ENCODE results near the gene TRAPPC12.

TRAPPC12 gene

DNA sequence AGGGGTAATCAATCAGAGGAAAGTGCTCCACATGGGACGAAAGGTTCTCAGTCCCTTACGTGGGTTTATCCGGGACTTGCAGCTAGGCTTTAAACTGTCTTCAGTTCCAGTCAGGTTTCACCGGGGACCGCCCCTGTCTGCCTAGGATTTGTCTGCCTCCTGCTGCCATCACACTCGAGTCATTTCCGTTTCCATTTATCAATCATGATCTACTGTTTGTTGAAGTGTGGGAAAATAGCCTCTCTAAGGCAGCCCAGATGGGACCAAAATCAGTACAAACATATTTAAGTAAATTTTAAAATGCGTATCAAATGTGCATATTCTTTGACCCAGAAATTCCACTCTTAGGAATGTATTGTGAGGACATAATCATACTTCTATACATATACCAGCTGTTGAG lies 10.5 kb downstream of the TRAPPC12 start:
- H3K27ac ChIP-seq (ENCODE audit: low read length), result no peak overlapping the region
- no peaks in the 10 kb centered on the region for H4K20me1 ChIP-seq (ENCODE audit: insufficient read depth, low read length)
- H2AFZ ChIP-seq (ENCODE audit: low read depth, low read length), result no peak overlapping the region
- no peaks in the 10 kb centered on the region for H3K27me3 ChIP-seq (ENCODE audit: insufficient read depth, low read length, poor library complexity)
- peaks cover 11% of the 10 kb centered on the region for H3K9me3 ChIP-seq (ENCODE audit: insufficient read depth, low read length, severe bottlenecking)
- H3K4me2 ChIP-seq (ENCODE audit: insufficient read depth, low read length), result no peak overlapping the region
- ATAC-seq (ENCODE audit: insufficient read depth, low read depth) (no peak), DNase-seq (no peak)
- H3K36me3 ChIP-seq (ENCODE audit: insufficient read depth, low read length), result peaks cover 70% of the 10 kb centered on the region
- H3K4me3 ChIP-seq (ENCODE audit: low read depth in 1 of 2, low read length in 2 of 2), result no peak overlapping the region
- H3K9ac ChIP-seq (ENCODE audit: low read depth, low read length), result no peak overlapping the region
- TF ChIP-seq EZH2 (IDR thresholded peaks at IDR 0.05; ENCODE audit: borderline replicate concordance, low read depth, low read length, severe bottlenecking), result no peak
- TF ChIP-seq, protein P1, sequence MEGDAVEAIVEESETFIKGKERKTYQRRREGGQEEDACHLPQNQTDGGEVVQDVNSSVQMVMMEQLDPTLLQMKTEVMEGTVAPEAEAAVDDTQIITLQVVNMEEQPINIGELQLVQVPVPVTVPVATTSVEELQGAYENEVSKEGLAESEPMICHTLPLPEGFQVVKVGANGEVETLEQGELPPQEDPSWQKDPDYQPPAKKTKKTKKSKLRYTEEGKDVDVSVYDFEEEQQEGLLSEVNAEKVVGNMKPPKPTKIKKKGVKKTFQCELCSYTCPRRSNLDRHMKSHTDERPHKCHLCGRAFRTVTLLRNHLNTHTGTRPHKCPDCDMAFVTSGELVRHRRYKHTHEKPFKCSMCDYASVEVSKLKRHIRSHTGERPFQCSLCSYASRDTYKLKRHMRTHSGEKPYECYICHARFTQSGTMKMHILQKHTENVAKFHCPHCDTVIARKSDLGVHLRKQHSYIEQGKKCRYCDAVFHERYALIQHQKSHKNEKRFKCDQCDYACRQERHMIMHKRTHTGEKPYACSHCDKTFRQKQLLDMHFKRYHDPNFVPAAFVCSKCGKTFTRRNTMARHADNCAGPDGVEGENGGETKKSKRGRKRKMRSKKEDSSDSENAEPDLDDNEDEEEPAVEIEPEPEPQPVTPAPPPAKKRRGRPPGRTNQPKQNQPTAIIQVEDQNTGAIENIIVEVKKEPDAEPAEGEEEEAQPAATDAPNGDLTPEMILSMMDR (IDR thresholded peaks at IDR 0.05; ENCODE audit: borderline replicate concordance, extremely low read depth, low read length, poor library complexity, severe bottlenecking), result no peak
- peaks cover 6% of the 10 kb centered on the region; the same call in 1 of the 2 replicates for H3K79me2 ChIP-seq (ENCODE audit: insufficient read depth, low read length)
- no peaks in the 10 kb centered on the region for H3K4me1 ChIP-seq (ENCODE audit: insufficient read depth, low read length)

DNA sequence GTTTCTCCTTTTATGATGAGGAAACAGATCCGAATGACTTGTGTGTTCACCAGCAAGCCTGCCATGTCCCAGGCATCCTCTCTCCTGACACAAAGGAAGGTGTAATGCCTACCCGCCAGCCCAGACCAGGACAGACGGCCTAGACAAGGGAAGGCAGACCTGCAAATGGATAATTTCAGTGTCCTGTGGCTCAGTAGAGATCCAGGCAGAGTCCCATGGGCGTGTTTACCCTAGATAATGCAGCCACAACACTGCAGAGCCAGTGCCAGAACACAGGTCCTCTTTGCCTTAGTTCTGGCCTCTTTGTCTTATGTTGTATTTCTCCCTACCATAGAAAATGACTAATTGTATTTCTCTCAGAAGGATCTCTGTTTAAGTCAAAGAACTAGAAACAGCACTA lies 12.7 kb downstream of the TRAPPC12 start:
- no peak for DNase-seq
- no peak overlapping the region for H3K4me3 ChIP-seq (ENCODE audit: low read depth in 1 of 2, low read length in 2 of 2)
- H3K4me1 ChIP-seq (ENCODE audit: insufficient read depth, low read length), result no peaks in the 10 kb centered on the region
- H3K9ac ChIP-seq (ENCODE audit: low read depth, low read length), result no peak overlapping the region
- H3K79me2 ChIP-seq (ENCODE audit: insufficient read depth, low read length), result peaks cover 2% of the 10 kb centered on the region
- H2AFZ ChIP-seq (ENCODE audit: low read depth, low read length), result no peak overlapping the region
- TF ChIP-seq, protein P1 (IDR thresholded peaks at IDR 0.05; ENCODE audit: borderline replicate concordance, extremely low read depth, low read length, poor library complexity, severe bottlenecking), result no peak
- no peak for TF ChIP-seq EZH2 (IDR thresholded peaks at IDR 0.05; ENCODE audit: borderline replicate concordance, low read depth, low read length, severe bottlenecking)
- no peaks in the 10 kb centered on the region for H4K20me1 ChIP-seq (ENCODE audit: insufficient read depth, low read length)
- no peak overlapping the region for H3K4me2 ChIP-seq (ENCODE audit: insufficient read depth, low read length)
- H3K27ac ChIP-seq (ENCODE audit: low read length), result no peak overlapping the region
- peaks cover 28% of the 10 kb centered on the region for H3K9me3 ChIP-seq (ENCODE audit: insufficient read depth, low read length, severe bottlenecking)
- no peak for ATAC-seq (ENCODE audit: insufficient read depth, low read depth)
- H3K27me3 ChIP-seq (ENCODE audit: insufficient read depth, low read length, poor library complexity), result no peaks in the 10 kb centered on the region
- peaks cover 82% of the 10 kb centered on the region for H3K36me3 ChIP-seq (ENCODE audit: insufficient read depth, low read length)

DNA sequence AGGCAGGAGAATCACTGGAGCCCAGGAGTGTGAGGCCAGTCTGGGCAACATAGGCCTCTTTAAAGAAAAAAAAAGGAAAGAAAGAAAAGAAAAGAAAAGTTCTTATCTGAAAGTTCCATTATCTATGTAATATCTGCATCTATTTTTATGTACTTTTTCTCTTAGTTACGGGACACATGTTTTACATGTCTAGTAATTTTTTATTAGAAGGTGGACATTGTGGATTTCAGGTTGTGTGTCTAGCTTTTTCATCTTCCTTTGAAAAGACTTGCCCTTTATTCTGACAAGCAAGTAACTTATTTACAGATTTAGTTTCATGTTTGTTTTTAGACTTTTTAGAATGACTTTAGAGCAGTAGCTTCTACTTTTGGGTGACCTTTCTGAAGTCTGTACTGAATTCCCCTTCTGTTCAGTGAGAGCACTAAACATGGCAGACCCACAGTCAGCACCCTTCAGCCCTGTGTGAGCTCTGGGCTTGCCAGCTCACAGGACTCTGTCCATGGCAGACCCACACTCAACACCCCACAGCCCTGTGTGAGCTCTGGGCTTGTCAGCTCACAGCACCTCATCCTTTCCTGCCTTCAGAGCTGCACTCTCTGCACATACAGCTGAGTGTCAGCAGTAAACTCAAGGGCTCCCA lies 17.5 kb downstream of the TRAPPC12 start:
- H3K4me1 ChIP-seq (ENCODE audit: insufficient read depth, low read length), result no peaks in the 10 kb centered on the region
- ATAC-seq (ENCODE audit: insufficient read depth, low read depth) (no peak), DNase-seq (no peak)
- H3K36me3 ChIP-seq (ENCODE audit: insufficient read depth, low read length), result peaks cover 71% of the 10 kb centered on the region
- H2AFZ ChIP-seq (ENCODE audit: low read depth, low read length), result no peak overlapping the region
- peaks cover 10% of the 10 kb centered on the region for H3K79me2 ChIP-seq (ENCODE audit: insufficient read depth, low read length)
- no peak overlapping the region for H3K4me2 ChIP-seq (ENCODE audit: insufficient read depth, low read length)
- H3K9ac ChIP-seq (ENCODE audit: low read depth, low read length), result no peak overlapping the region
- peaks cover 29% of the 10 kb centered on the region for H3K9me3 ChIP-seq (ENCODE audit: insufficient read depth, low read length, severe bottlenecking)
- 0 out of 2 replicates have a peak, but pooled peaks cover 5% of the 10 kb centered on the region for H4K20me1 ChIP-seq (ENCODE audit: insufficient read depth, low read length)
- no peaks in the 10 kb centered on the region for H3K27me3 ChIP-seq (ENCODE audit: insufficient read depth, low read length, poor library complexity)
- no peak overlapping the region for H3K4me3 ChIP-seq (ENCODE audit: low read depth in 1 of 2, low read length in 2 of 2)
- no peak overlapping the region for H3K27ac ChIP-seq (ENCODE audit: low read length)
- no peak for TF ChIP-seq EZH2 (IDR thresholded peaks at IDR 0.05; ENCODE audit: borderline replicate concordance, low read depth, low read length, severe bottlenecking)
- TF ChIP-seq, protein P1 (IDR thresholded peaks at IDR 0.05; ENCODE audit: borderline replicate concordance, extremely low read depth, low read length, poor library complexity, severe bottlenecking), result no peak

Data from DND-41 (cell line).